Spleen (tissue), 7 donors: ENCODE results near the gene ERBB3.

Source experiments
- POLR2A ChIP-seq, 3 donors: fragments of 450-650 bp; IDR thresholded peaks; one replicate each; pipeline ENCODE4 v1.5.1; 2017; ENCODE audit warnings: antibody characterized with exemption in 3 of 3, mild to moderate bottlenecking in 1 of 3
- TF ChIP-seq, protein P1 (sequence below), 11 experiments: fragments of 200-600 bp in 7 of 11; fragments of 450-650 bp in 4 of 11; sonication (generic) in 4 of 11; IDR thresholded peaks in 8 of 11; conservative IDR thresholded peaks in 3 of 11; 1 replicate in 7 of 11; 2 replicates in 4 of 11; pipeline versions ENCODE4 v1.4.0 to v1.8.0; 2016 to 2021; ENCODE audit warnings: antibody characterized with exemption in 11 of 11, inconsistent platforms in 4 of 11, mild to moderate bottlenecking in 1 of 11
- donor health status: DM: no; HTN: no; CAD: no; lungs with moderate emphysema.
- donor health status: DM: no; HTN: no; CAD: no.
- donor health status: DM: no; HTN: no; CAD: no.

DNA sequence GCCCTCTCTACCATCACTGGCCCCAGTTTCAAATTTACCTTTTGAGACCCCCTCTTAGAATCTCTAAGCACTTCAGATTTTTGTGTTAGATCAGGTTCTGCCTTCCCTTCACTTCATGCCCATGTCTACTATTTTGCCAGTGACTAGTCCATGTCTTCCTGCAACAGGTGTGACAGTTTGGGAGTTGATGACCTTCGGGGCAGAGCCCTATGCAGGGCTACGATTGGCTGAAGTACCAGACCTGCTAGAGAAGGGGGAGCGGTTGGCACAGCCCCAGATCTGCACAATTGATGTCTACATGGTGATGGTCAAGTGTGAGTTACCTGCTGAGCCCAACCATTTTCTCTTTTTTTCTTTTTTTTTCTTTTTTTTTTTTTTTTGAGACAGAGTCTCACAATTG is 18.6 kb downstream of the ERBB3 start:
- TF ChIP-seq, protein P1, sequence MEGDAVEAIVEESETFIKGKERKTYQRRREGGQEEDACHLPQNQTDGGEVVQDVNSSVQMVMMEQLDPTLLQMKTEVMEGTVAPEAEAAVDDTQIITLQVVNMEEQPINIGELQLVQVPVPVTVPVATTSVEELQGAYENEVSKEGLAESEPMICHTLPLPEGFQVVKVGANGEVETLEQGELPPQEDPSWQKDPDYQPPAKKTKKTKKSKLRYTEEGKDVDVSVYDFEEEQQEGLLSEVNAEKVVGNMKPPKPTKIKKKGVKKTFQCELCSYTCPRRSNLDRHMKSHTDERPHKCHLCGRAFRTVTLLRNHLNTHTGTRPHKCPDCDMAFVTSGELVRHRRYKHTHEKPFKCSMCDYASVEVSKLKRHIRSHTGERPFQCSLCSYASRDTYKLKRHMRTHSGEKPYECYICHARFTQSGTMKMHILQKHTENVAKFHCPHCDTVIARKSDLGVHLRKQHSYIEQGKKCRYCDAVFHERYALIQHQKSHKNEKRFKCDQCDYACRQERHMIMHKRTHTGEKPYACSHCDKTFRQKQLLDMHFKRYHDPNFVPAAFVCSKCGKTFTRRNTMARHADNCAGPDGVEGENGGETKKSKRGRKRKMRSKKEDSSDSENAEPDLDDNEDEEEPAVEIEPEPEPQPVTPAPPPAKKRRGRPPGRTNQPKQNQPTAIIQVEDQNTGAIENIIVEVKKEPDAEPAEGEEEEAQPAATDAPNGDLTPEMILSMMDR (IDR thresholded peaks at IDR 0.05 in 8 of 11, conservative IDR thresholded peaks at IDR 0.05 in 3 of 11) = no peak
- no peak for TF ChIP-seq POLR2A (IDR thresholded peaks at IDR 0.05)
